HL-60 (cell line): ENCODE data around the gene ROGDI.

Source experiments
- DNase-seq, 2 experiments: peaks; one replicate each; pipeline ENCODE4 v3.0.0-alpha.2; 2010 to 2020; ENCODE audit warnings: low read depth in 1 of 2, low spot score in 1 of 2
- H3K27ac ChIP-seq: fragments of 250-450 bp; sonication (Bioruptor Pico); replicated peaks from 2 replicates; pipeline ENCODE4 v1.5.1; 2020; ENCODE audit warnings: mild to moderate bottlenecking, moderate library complexity
- H3K27me3 ChIP-seq: fragments of 250-450 bp; sonication (Bioruptor Pico); 2 replicates; pipeline ENCODE4 v1.5.1; 2021; ENCODE audit warnings: mild to moderate bottlenecking, moderate library complexity; ENCODE audit not compliant: insufficient read depth, poor library complexity, severe bottlenecking
- H3K4me3 ChIP-seq: replicated peaks from 2 replicates; pipeline ENCODE4 v1.5.1; 2011; ENCODE audit warnings: mild to moderate bottlenecking, control low read depth, low read length; ENCODE audit not compliant: insufficient read depth
- CTCF ChIP-seq: IDR thresholded peaks from one replicate; pipeline ENCODE4 v1.5.1; 2011; ENCODE audit warnings: low read length, control low read depth, inconsistent platforms; ENCODE audit not compliant: insufficient read depth
- GABPA ChIP-seq: IDR thresholded peaks from 2 replicates; pipeline ENCODE4 v1.6.1; 2012; ENCODE audit warnings: low read depth
- POLR2AphosphoS5 ChIP-seq: IDR thresholded peaks from 2 replicates; pipeline ENCODE4 v1.6.1; 2012; ENCODE audit warnings: low read depth
- REST ChIP-seq: IDR thresholded peaks from 2 replicates; pipeline ENCODE4 v1.6.1; 2012; ENCODE audit warnings: low read depth; ENCODE audit not compliant: insufficient replicate concordance
- SPI1 ChIP-seq: IDR thresholded peaks from 2 replicates; pipeline ENCODE4 v1.6.1; 2012; ENCODE audit warnings: low read depth, mild to moderate bottlenecking, borderline replicate concordance

ROGDI gene

GRCh38 chr16:4796982-4797804 lies 5.2 kb downstream of the ROGDI start:
- no peak overlapping the region for H3K27ac ChIP-seq
- H3K4me3 ChIP-seq = no peak overlapping the region
- no peak for TF ChIP-seq CTCF
- TF ChIP-seq SPI1 = no peak
- no peak for TF ChIP-seq POLR2AphosphoS5
- no peak for TF ChIP-seq GABPA
- TF ChIP-seq REST = no peak
- no peaks in the 10 kb centered on the region for H3K27me3 ChIP-seq
- no peak for DNase-seq

- no peak for DNase-seq
- Histone ChIP-seq H3K4me3 (no peak overlapping the region), H3K27me3 (no peaks in the 10 kb centered on the region), H3K27ac (no peak overlapping the region)
- no peak for TF ChIP-seq GABPA
- no peak for TF ChIP-seq CTCF
- TF ChIP-seq POLR2AphosphoS5 = no peak
- TF ChIP-seq REST = no peak
- no peak for TF ChIP-seq SPI1
Measured at GRCh38 chr16:4795828-4796572, 6.4 kb downstream of the ROGDI start.

- no peak for DNase-seq
- TF ChIP-seq SPI1 (no peak), CTCF (no peak), REST (no peak), GABPA (no peak), POLR2AphosphoS5 (no peak)
- Histone ChIP-seq H3K4me3 (no peak within 1 kb of the TSS), H3K27me3 (no peaks in the 10 kb centered on the region), H3K27ac (no peak within 1 kb of the TSS)
Measured at GRCh38 chr16:4795181-4795827, 7.1 kb downstream of the ROGDI start, which contains the start of gene SMIM22. Gene SMIM22 (plus strand): TSS chr16:4795369. CDS start chr16:4795735, 366 bp downstream.
